C4-2B (cell line): Measurements from ENCODE around the gene PTPRD.

ENCODE experiments used
- CTCF ChIP-seq: fragments of 450-650 bp; conservative IDR thresholded peaks from 2 replicates; pipeline ENCODE4 v1.5.1; 2017; ENCODE audit warnings: mild to moderate bottlenecking
- ZFX ChIP-seq: fragments of 450-650 bp; IDR thresholded peaks from 2 replicates; pipeline ENCODE4 v1.6.1; 2017

DNA sequence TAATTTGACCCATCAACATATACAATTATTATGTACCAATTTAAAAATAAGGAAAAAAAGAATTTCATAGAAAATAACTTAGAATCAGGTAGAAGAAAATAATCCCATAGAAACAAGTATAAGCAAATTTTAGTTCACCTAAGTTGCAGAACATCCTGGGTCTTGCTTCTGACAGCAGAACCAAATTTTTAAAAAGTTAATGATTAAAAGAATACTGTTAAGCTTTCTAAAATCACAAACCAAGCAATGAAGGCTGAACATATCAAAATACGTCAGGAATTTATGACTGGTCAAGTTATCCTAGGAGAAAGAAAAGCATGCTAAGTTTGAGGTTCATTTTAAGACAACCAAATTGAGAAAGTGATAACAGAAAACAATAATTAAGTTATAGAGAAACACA is 650.9 kb downstream of the PTPRD start:
- TF ChIP-seq CTCF (no peak), ZFX (no peak)
